Vagina (tissue), 2 donors: ENCODE results near the gene PIK3R3. TPM values are rescaled to one million over a fixed set of nuclear protein-coding genes. Genes with fewer than 3 reads are reported as not detected.

Experiments
- DNase-seq, 2 donors: peaks; one replicate each; pipeline ENCODE4 v3.0.0-alpha.2; 2017; ENCODE audit errors: extremely low spot score in 2 of 2
- H3K27ac ChIP-seq: fragments of 200-600 bp; sonication (generic); one replicate; pipeline ENCODE4 v1.5.1; 2019
- H3K27me3 ChIP-seq: fragments of 200-600 bp; sonication (generic); one replicate; pipeline ENCODE4 v1.5.1; 2019
- H3K36me3 ChIP-seq, 2 donors: fragments of 200-600 bp; sonication (generic); one replicate each; pipeline ENCODE4 v1.5.1; 2017 to 2019
- H3K4me1 ChIP-seq: fragments of 200-600 bp; sonication (generic); one replicate; pipeline ENCODE4 v1.5.1; 2019
- H3K4me3 ChIP-seq, 2 donors: fragments of 200-600 bp; sonication (generic); 1 replicate in 1 of 2; 2 replicates in 1 of 2; pipeline ENCODE4 v1.5.1; 2016 to 2019
- H3K9me3 ChIP-seq: fragments of 200-600 bp; sonication (generic); one replicate; pipeline ENCODE4 v1.5.1; 2019
- CTCF ChIP-seq, 3 experiments: fragments of 450-650 bp in 2 of 3; fragments of 200-600 bp in 1 of 3; sonication (generic) in 1 of 3; IDR thresholded peaks; one replicate each; pipeline ENCODE4 v1.5.1; 2017 to 2019; ENCODE audit warnings: antibody characterized with exemption in 3 of 3, mild to moderate bottlenecking in 2 of 3, moderate library complexity in 2 of 3
- POLR2A ChIP-seq, 2 donors: fragments of 450-650 bp; IDR thresholded peaks; one replicate each; pipeline ENCODE4 v1.6.1; 2017; ENCODE audit warnings: antibody characterized with exemption in 2 of 2, mild to moderate bottlenecking in 2 of 2, moderate library complexity in 2 of 2
- POLR2AphosphoS5 ChIP-seq, 2 donors: sonication (generic); formaldehyde crosslinking; IDR thresholded peaks; one replicate each; pipeline ENCODE4 v1.9.0; 2017; ENCODE audit warnings: antibody characterized with exemption in 2 of 2, mild to moderate bottlenecking in 2 of 2, low read depth in 1 of 2; ENCODE audit not compliant: insufficient read depth in 1 of 2
- intact Hi-C: fragments of 100-400 bp; cut with DNase I; formaldehyde crosslinking; loops from one replicate; pipeline ENCODE4 v1.15.1; 2023
- total RNA-seq: library from RNA; depleted of rRNA; stranded (reverse); fragments of >200 nt; gene quantifications from one replicate; pipeline ENCODE4 v1.2.3, GENCODE V29; 2016

PIK3R3 gene
- total RNA-seq, 1 donor from 2014 or later: 27.0 TPM

GRCh38 chr1:46021046-46021996 is 111.1 kb downstream of the PIK3R3 start:
- Histone ChIP-seq H3K4me3 (no peak overlapping the region), H3K27ac (no peak overlapping the region), H3K9me3 (no peaks in the 10 kb centered on the region), H3K27me3 (no peaks in the 10 kb centered on the region), H3K36me3 (peaks cover 0 to 27% of the 10 kb centered on the region in 2 donors), H3K4me1 (no peaks in the 10 kb centered on the region)
- no peak for DNase-seq
- intact Hi-C loops: no loop called here
- TF ChIP-seq POLR2A (IDR thresholded peaks at IDR 0.05): no peak
- TF ChIP-seq POLR2AphosphoS5 (IDR thresholded peaks at IDR 0.05; ENCODE audit: insufficient read depth in 1 of 2, low read depth in 1 of 2): no peak
- TF ChIP-seq CTCF (IDR thresholded peaks at IDR 0.05): no peak

DNA sequence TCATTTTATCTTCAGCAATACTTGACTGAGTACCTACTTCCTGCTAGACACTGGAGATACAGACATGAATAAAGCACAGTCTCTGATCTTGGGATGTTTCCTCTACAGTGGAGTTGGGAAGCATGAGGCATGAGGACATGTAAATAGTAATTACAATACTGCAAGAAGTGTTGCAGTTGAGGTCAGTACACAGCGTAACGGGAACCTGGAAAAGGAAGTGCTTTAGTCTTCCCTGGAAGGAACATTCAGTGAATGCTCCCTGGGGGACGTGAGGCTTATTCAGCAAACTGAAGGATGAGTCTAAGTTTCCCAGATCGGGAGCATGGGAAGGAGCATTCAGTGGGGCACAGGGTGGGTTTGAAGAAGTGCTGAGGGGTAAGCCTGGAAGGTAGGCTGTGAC is 112.4 kb downstream of the PIK3R3 start:
- Histone ChIP-seq H3K27me3 (no peaks in the 10 kb centered on the region), H3K36me3 (peaks cover 0 to 27% of the 10 kb centered on the region in 2 donors), H3K4me1 (no peaks in the 10 kb centered on the region), H3K4me3 (no peak overlapping the region), H3K27ac (no peak overlapping the region), H3K9me3 (no peaks in the 10 kb centered on the region)
- no peak for TF ChIP-seq POLR2AphosphoS5 (IDR thresholded peaks at IDR 0.05; ENCODE audit: insufficient read depth in 1 of 2, low read depth in 1 of 2)
- no peak for TF ChIP-seq CTCF (IDR thresholded peaks at IDR 0.05)
- no peak for TF ChIP-seq POLR2A (IDR thresholded peaks at IDR 0.05)
- intact Hi-C loops: no loop called here
- no peak for DNase-seq

GRCh38 chr1:46019348-46019747 is 113.1 kb downstream of the PIK3R3 start:
- no peak overlapping the region for H3K27ac ChIP-seq
- H3K4me3 ChIP-seq: no peak overlapping the region
- no peaks in the 10 kb centered on the region for H3K9me3 ChIP-seq
- no peak for TF ChIP-seq CTCF (IDR thresholded peaks at IDR 0.05)
- TF ChIP-seq POLR2AphosphoS5 (IDR thresholded peaks at IDR 0.05; ENCODE audit: insufficient read depth in 1 of 2, low read depth in 1 of 2): no peak
- TF ChIP-seq POLR2A (IDR thresholded peaks at IDR 0.05): no peak
- no peaks in the 10 kb centered on the region for H3K4me1 ChIP-seq
- H3K36me3 ChIP-seq: peaks cover 0 to 27% of the 10 kb centered on the region in 2 donors
- no peak for DNase-seq
- intact Hi-C loops: no loop called here
- no peaks in the 10 kb centered on the region for H3K27me3 ChIP-seq

GRCh38 chr1:46017876-46018503 is 114.4 kb downstream of the PIK3R3 start:
- DNase-seq: no peak
- no peak overlapping the region for H3K27ac ChIP-seq
- no peak overlapping the region for H3K4me3 ChIP-seq
- intact Hi-C loops: no loop called here
- no peaks in the 10 kb centered on the region for H3K4me1 ChIP-seq
- H3K36me3 ChIP-seq: peaks cover 0 to 17% of the 10 kb centered on the region in 2 donors
- no peaks in the 10 kb centered on the region for H3K27me3 ChIP-seq
- no peaks in the 10 kb centered on the region for H3K9me3 ChIP-seq
- no peak for TF ChIP-seq CTCF (IDR thresholded peaks at IDR 0.05)
- no peak for TF ChIP-seq POLR2A (IDR thresholded peaks at IDR 0.05)
- no peak for TF ChIP-seq POLR2AphosphoS5 (IDR thresholded peaks at IDR 0.05; ENCODE audit: insufficient read depth in 1 of 2, low read depth in 1 of 2)
